ENCODE measurements around the gene IFIT1B. TPM values are rescaled to one million over a fixed set of nuclear protein-coding genes. Genes with fewer than 3 reads are reported as not detected.
A peak's percentile ranks its signal among the peaks of the same experiment; 100 is the strongest.
"Not testable (repeated sequence)": the region's sequence is repeated elsewhere in the genome, so short reads cannot be mapped to it uniquely, and the experiment has no call there.

Gene IFIT1B
- polyA plus RNA-seq, 4 donors = 0.04 TPM; not detected in 3

GRCh38 chr10:89407792-89408191 is 29.9 kb downstream of the IFIT1B start:
- not testable (repeated sequence) for FAIRE-seq

DNA sequence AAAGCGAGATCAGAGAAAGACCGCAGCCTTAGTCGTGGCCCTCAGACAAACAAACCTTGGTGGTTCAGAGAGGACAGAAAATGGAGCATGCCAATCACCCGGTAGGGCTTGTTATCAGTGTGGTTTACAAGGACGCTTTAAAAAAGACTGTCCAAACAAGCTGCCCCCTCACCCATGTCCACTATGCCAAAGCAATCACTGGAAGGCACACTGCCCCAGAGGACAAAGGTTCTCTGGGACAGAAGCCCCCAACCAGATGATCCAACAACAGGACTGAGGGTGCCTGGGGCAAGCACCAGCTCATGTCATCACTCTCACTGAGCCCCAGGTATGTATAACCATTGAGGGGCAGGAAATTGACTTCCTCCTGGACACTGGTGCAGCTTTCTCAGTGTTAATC is 31.4 kb downstream of the IFIT1B start:
- not testable (repeated sequence) for H3K4me1 ChIP-seq (ENCODE audit: control insufficient read depth in 3 of 3, insufficient read depth in 2 of 3, low read depth in 1 of 3, low read length in 2 of 3); H3K27me3 ChIP-seq (ENCODE audit: control insufficient read depth in 3 of 3, insufficient read depth in 3 of 3, low read length in 3 of 3); H3K4me3 ChIP-seq (ENCODE audit: low read depth in 1 of 3, low read length in 3 of 3); DNase-seq; H3K9me3 ChIP-seq (ENCODE audit: control insufficient read depth in 2 of 2, insufficient read depth in 1 of 2, low read depth in 1 of 2, low read length in 1 of 2); H3K27ac ChIP-seq (ENCODE audit: low read depth in 1 of 3, low read length in 2 of 3); H3K36me3 ChIP-seq (ENCODE audit: control insufficient read depth in 3 of 3, insufficient read depth in 2 of 3, low read depth in 1 of 3, low read length in 3 of 3); FAIRE-seq
- 94 to 96% (median 96%) methylated on average over 5 of the region's 5 CpGs for WGBS, 3 donors

More at GRCh38 chr10:89407792-89408191, 29.9 kb downstream of the IFIT1B start:
- H3K9me3 ChIP-seq (ENCODE audit: control insufficient read depth in 2 of 2, insufficient read depth in 1 of 2, low read depth in 1 of 2, low read length in 1 of 2); H3K27ac ChIP-seq (ENCODE audit: low read depth in 1 of 3, low read length in 2 of 3); H3K27me3 ChIP-seq (ENCODE audit: control insufficient read depth in 3 of 3, insufficient read depth in 3 of 3, low read length in 3 of 3); DNase-seq; H3K4me1 ChIP-seq (ENCODE audit: control insufficient read depth in 3 of 3, insufficient read depth in 2 of 3, low read depth in 1 of 3, low read length in 2 of 3); H3K4me3 ChIP-seq (ENCODE audit: low read depth in 1 of 3, low read length in 3 of 3); H3K36me3 ChIP-seq (ENCODE audit: control insufficient read depth in 3 of 3, insufficient read depth in 2 of 3, low read depth in 1 of 3, low read length in 3 of 3): not testable (repeated sequence)
- WGBS, 3 donors = 96 to 100% (median 97%) methylated on average over 3 of the region's 3 CpGs

DNA sequence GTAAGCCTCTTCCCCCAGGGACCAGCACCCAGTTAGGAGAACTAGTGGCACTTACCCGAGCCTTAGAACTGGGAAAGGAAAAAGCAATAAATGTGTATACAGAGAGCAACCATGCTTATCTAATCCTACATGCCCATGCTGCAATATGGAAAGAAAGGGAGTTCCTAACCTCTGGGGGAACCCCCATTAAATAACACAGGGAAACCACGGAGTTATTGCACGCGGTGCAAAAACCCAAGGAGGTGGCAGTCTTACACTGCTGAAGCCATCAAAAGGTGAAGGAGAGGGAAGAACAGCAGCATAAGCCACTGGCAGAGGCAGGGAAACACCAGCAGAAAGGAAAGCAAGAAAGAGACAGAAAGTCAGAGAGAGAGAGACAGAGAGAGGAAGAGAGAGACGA is 32.7 kb downstream of the IFIT1B start:
- H3K9me3 ChIP-seq (ENCODE audit: control insufficient read depth in 2 of 2, insufficient read depth in 1 of 2, low read depth in 1 of 2, low read length in 1 of 2); H3K36me3 ChIP-seq (ENCODE audit: control insufficient read depth in 3 of 3, insufficient read depth in 2 of 3, low read depth in 1 of 3, low read length in 3 of 3); H3K27ac ChIP-seq (ENCODE audit: low read depth in 1 of 3, low read length in 2 of 3); FAIRE-seq; H3K4me1 ChIP-seq (ENCODE audit: control insufficient read depth in 3 of 3, insufficient read depth in 2 of 3, low read depth in 1 of 3, low read length in 2 of 3); DNase-seq; H3K4me3 ChIP-seq (ENCODE audit: low read depth in 1 of 3, low read length in 3 of 3); H3K27me3 ChIP-seq (ENCODE audit: control insufficient read depth in 3 of 3, insufficient read depth in 3 of 3, low read length in 3 of 3): not testable (repeated sequence)
- WGBS, 3 donors = 77 to 91% (median 86%) methylated on average over 5 of the region's 5 CpGs

GRCh38 chr10:89411135-89411534 is 33.3 kb downstream of the IFIT1B start:
- peaks cover 0 to 14% (median 4%) of the 10 kb centered on the region in 3 donors for H3K4me1 ChIP-seq (ENCODE audit: control insufficient read depth in 3 of 3, insufficient read depth in 2 of 3, low read depth in 1 of 3, low read length in 2 of 3)
- not testable (repeated sequence) for FAIRE-seq; H3K9me3 ChIP-seq (ENCODE audit: control insufficient read depth in 2 of 2, insufficient read depth in 1 of 2, low read depth in 1 of 2, low read length in 1 of 2); H3K27ac ChIP-seq (ENCODE audit: low read depth in 1 of 3, low read length in 2 of 3); H3K27me3 ChIP-seq (ENCODE audit: control insufficient read depth in 3 of 3, insufficient read depth in 3 of 3, low read length in 3 of 3); H3K36me3 ChIP-seq (ENCODE audit: control insufficient read depth in 3 of 3, insufficient read depth in 2 of 3, low read depth in 1 of 3, low read length in 3 of 3); H3K4me3 ChIP-seq (ENCODE audit: low read depth in 1 of 3, low read length in 3 of 3); DNase-seq
- WGBS, 3 donors = 64 to 79% (median 73%) methylated on average over 2 of the region's 2 CpGs

DNA sequence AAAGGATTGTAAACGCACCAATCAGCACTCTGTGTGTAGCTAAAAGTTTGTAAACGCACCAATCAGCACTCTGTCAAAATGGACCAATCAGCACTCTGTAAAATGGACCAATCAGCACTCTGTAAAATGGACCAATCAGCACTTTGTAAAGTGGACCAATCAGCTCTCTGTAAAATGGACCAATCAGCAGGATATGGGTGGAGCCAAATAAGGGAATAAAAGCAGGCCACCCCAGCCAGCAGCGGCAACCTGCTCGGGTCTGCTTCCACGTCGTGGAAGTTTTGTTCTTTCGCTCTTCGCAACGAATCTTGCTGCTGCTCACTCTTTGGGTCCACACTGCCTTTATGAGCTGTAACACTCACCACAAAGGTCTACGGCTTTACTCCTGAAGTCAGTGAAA is 34.4 kb downstream of the IFIT1B start:
- H3K36me3 ChIP-seq (ENCODE audit: control insufficient read depth in 3 of 3, insufficient read depth in 2 of 3, low read depth in 1 of 3, low read length in 3 of 3); DNase-seq; H3K27me3 ChIP-seq (ENCODE audit: control insufficient read depth in 3 of 3, insufficient read depth in 3 of 3, low read length in 3 of 3); H3K4me3 ChIP-seq (ENCODE audit: low read depth in 1 of 3, low read length in 3 of 3); H3K27ac ChIP-seq (ENCODE audit: low read depth in 1 of 3, low read length in 2 of 3); H3K9me3 ChIP-seq (ENCODE audit: control insufficient read depth in 2 of 2, insufficient read depth in 1 of 2, low read depth in 1 of 2, low read length in 1 of 2); FAIRE-seq: not testable (repeated sequence)
- 87 to 94% (median 94%) methylated on average over 10 of the region's 10 CpGs for WGBS, 3 donors
- H3K4me1 ChIP-seq (ENCODE audit: control insufficient read depth in 3 of 3, insufficient read depth in 2 of 3, low read depth in 1 of 3, low read length in 2 of 3) = peaks cover 0 to 16% (median 12%) of the 10 kb centered on the region in 3 donors

DNA sequence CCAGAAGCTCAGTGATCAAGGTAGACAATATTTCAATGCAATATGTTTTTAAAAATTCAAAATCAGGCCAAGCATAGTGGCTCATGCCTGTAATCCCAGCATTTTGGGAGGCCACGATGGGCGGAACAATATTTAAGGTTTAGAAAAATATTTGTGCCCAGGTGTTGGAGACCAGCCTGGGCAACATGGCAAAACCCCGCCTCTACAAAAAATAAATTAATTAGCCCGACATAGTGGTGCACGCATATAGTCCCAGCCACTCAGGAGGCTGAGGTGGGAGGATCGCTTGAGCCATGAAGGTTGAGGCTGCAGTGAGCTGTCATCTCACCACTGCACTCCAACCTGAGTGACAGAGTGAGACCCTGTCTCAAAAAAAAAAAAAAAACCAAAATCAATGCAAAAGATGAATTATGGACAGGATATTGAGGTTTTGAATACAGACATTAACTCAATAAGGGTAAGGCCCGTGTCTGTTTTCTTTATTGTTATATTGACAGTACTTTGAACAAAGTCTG is 35.6 kb downstream of the IFIT1B start:
- WGBS, 3 donors = 73 to 82% (median 79%) methylated on average over 7 of the region's 7 CpGs

DNA sequence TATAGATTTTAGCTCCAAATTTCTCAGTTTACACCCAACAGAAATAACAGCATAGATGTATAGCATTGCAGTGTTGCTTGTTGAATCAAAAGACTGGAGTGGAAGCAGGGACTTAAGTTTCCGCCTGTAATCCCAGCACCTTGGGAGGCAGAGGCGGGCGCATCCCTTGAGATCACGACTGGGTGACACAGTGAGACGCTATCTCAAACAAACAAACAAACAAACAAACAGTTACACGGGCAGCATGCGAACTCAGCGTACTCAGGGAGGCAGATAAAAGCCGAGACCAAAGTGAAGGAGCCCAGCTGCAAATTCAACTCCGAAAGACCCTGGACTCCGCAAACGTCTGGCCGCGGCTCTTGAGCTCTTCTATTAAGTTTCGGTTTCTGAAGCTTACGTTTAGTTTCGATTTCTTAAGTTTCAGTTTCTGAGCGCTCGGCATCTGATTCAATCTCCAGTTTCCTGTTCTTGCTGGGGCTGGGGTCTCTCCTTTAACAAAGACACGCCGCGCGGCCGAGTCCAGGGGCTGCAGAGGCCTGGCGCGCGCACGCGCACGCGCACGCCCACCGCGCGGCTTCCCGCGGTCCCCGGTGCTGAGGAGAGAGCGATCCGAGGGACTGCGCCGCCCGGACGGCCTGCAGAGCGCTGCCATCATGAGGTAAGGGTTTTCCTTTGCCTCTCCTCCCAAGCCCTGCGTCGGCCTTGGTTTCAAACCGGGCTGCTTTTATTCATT is 36.5 kb downstream of the IFIT1B start, which contains the start of gene IFIT5:
IFIT5 (plus strand) TSS at position 423 of the 733 bp plus-strand sequence; CDS start at position 654, 231 bp downstream.
- DNase-seq (peak; percentile 87 to 94), FAIRE-seq (no peak)
- Histone ChIP-seq H3K27ac (ENCODE audit: low read depth in 1 of 3, low read length in 2 of 3) (peak within 1 kb of the TSS; percentile 92 to 99 (median 94)), H3K4me3 (ENCODE audit: low read depth in 1 of 3, low read length in 3 of 3) (peak within 1 kb of the TSS; percentile 65 to 89 (median 79)), H3K27me3 (ENCODE audit: control insufficient read depth in 3 of 3, insufficient read depth in 3 of 3, low read length in 3 of 3) (no peaks in the 10 kb centered on the region), H3K36me3 (ENCODE audit: control insufficient read depth in 3 of 3, insufficient read depth in 2 of 3, low read depth in 1 of 3, low read length in 3 of 3) (peaks cover 0 to 6% (median 6%) of the 10 kb centered on the region in 3 donors), H3K4me1 (ENCODE audit: control insufficient read depth in 3 of 3, insufficient read depth in 2 of 3, low read depth in 1 of 3, low read length in 2 of 3) (peaks cover 0 to 20% (median 16%) of the 10 kb centered on the region in 3 donors), H3K9me3 (ENCODE audit: control insufficient read depth in 2 of 2, insufficient read depth in 1 of 2, low read depth in 1 of 2, low read length in 1 of 2) (peaks cover 0 to 3% of the 10 kb centered on the region in 2 donors)
- 0 to 1% (median 0%) methylated on average over 48 of the region's 48 CpGs for WGBS, 3 donors

More for the DNA sequence above, 35.6 kb downstream of the IFIT1B start:
- no peak for DNase-seq
- Histone ChIP-seq H3K27ac (ENCODE audit: low read depth in 1 of 3, low read length in 2 of 3) (peak overlapping the region; percentile 92 to 99 (median 94)), H3K27me3 (ENCODE audit: control insufficient read depth in 3 of 3, insufficient read depth in 3 of 3, low read length in 3 of 3) (no peaks in the 10 kb centered on the region), H3K9me3 (ENCODE audit: control insufficient read depth in 2 of 2, insufficient read depth in 1 of 2, low read depth in 1 of 2, low read length in 1 of 2) (peaks cover 0 to 3% of the 10 kb centered on the region in 2 donors), H3K4me1 (ENCODE audit: control insufficient read depth in 3 of 3, insufficient read depth in 2 of 3, low read depth in 1 of 3, low read length in 2 of 3) (peaks cover 0 to 20% (median 16%) of the 10 kb centered on the region in 3 donors), H3K4me3 (ENCODE audit: low read depth in 1 of 3, low read length in 3 of 3) (peak overlapping the region in 1 of 3 donors; percentile 89), H3K36me3 (ENCODE audit: control insufficient read depth in 3 of 3, insufficient read depth in 2 of 3, low read depth in 1 of 3, low read length in 3 of 3) (peaks cover 0 to 6% (median 6%) of the 10 kb centered on the region in 3 donors)
- no peak for FAIRE-seq

DNA sequence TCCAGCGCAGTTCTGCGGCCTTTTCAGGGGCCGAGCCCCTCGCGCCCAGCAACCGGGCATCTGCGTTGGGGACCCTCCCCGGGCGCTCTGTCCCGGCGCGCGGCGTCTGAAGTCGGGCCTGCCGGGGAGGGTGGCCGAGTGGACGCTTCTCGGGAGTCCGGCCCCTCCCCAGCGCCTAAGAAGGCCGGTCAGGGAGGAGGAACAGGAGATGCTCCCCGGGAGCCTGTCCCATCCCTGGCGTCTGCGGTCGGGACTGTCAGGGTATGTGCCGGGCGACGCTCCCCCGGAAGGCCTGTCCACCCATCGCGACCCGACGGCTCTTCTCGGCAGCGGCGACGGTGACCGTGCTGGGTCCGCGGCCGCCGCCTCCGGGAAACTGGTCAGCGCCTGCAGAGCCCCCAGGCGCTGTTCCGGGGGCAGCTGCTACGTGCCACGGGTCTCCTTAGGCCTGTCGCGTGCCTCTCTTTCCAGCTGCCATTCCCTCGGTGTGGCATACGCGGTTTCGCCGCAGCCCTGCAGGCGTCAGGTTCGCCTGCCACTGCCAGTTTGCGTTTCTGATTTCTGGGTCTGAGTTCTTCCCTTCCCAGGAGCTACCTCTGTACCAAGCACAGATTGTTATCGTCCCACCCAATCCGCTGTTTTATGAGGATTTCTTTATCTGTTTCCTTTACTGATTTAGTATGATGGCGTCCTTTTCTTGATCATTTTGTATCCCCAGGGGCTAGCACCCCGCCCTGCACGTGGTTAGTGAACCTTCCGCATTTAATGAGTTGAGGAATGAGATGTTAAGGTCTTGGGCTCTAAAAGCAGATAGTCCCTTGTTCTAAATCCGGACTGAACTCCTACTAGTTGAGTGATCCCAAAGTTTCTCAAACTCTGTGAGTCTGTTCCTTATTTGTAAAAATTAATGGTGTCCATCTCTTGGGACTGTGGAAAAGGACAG is 37.3 kb downstream of the IFIT1B start:
- peak; percentile 45 to 85 for DNase-seq
- WGBS, 3 donors = 1% methylated on average over 60 to 66 of the region's 66 CpGs
- Histone ChIP-seq H3K4me3 (ENCODE audit: low read depth in 1 of 3, low read length in 3 of 3) (peak overlapping the region; percentile 65 to 89 (median 79)), H3K9me3 (ENCODE audit: control insufficient read depth in 2 of 2, insufficient read depth in 1 of 2, low read depth in 1 of 2, low read length in 1 of 2) (peaks cover 0 to 3% of the 10 kb centered on the region in 2 donors), H3K27me3 (ENCODE audit: control insufficient read depth in 3 of 3, insufficient read depth in 3 of 3, low read length in 3 of 3) (no peaks in the 10 kb centered on the region), H3K36me3 (ENCODE audit: control insufficient read depth in 3 of 3, insufficient read depth in 2 of 3, low read depth in 1 of 3, low read length in 3 of 3) (peaks cover 0 to 6% (median 6%) of the 10 kb centered on the region in 3 donors), H3K4me1 (ENCODE audit: control insufficient read depth in 3 of 3, insufficient read depth in 2 of 3, low read depth in 1 of 3, low read length in 2 of 3) (peaks cover 0 to 20% (median 16%) of the 10 kb centered on the region in 3 donors), H3K27ac (ENCODE audit: low read depth in 1 of 3, low read length in 2 of 3) (peak overlapping the region; percentile 92 to 99 (median 94))
- FAIRE-seq = no peak

All from small intestine (tissue), 7 donors.